ENCODE data around the gene CTSS. TPM values are rescaled to one million over a fixed set of nuclear protein-coding genes. Genes with fewer than 3 reads are reported as not detected.

The CTSS gene
- polyA plus RNA-seq, 1 experiment = 7.1 TPM

DNA sequence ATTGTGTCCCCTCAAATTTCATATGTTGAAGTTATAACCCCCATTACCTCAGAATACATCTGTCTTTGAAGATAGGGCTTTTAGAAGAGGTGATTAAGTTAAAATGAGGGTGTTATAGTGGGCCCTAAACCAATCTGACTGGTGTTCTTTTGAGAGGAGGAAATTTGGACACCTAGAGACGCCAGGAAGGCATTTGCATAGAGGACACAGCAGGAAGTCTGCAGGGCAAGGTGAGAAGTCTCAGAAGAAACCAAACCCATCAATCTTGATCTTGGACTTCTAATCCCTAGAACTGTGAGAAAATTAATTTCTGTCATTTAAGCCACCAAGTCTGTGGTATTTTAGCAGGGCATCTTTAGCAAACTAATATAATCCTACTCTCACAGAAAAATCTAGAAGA, 81.7 kb downstream of the CTSS start:
- Histone ChIP-seq H3K9me3 (ENCODE audit: control insufficient read depth, insufficient read depth, low read length) (no peaks in the 10 kb centered on the region), H3K4me3 (ENCODE audit: low read depth, low read length) (no peak overlapping the region), H3K27me3 (ENCODE audit: control insufficient read depth, insufficient read depth, low read length) (no peaks in the 10 kb centered on the region), H3K27ac (ENCODE audit: low read depth, low read length) (no peak overlapping the region)
- ChIA-PET CTCF (interaction anchor here (0.6 kb wide), 2 partner anchors 15 to 28 kb away, joined by 3 read pairs; no protein-coding TSS in a partner anchor), POLR2A (interaction anchor here (0.6 to 0.7 kb wide), 2 partner anchors 10 to 83 kb away, joined by 4 to 5 read pairs; no protein-coding TSS in a partner anchor)
- TF ChIP-seq, protein P1, sequence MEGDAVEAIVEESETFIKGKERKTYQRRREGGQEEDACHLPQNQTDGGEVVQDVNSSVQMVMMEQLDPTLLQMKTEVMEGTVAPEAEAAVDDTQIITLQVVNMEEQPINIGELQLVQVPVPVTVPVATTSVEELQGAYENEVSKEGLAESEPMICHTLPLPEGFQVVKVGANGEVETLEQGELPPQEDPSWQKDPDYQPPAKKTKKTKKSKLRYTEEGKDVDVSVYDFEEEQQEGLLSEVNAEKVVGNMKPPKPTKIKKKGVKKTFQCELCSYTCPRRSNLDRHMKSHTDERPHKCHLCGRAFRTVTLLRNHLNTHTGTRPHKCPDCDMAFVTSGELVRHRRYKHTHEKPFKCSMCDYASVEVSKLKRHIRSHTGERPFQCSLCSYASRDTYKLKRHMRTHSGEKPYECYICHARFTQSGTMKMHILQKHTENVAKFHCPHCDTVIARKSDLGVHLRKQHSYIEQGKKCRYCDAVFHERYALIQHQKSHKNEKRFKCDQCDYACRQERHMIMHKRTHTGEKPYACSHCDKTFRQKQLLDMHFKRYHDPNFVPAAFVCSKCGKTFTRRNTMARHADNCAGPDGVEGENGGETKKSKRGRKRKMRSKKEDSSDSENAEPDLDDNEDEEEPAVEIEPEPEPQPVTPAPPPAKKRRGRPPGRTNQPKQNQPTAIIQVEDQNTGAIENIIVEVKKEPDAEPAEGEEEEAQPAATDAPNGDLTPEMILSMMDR (IDR thresholded peaks at IDR 0.05; ENCODE audit: low read depth, low read length) = no peak
- no peak for DNase-seq (ENCODE audit: low read depth, low spot score)

Small RNAs within 50 kb of the gene (small RNA-seq; reads per million reads assigned to genes)
- gene RNU6-1042P (ENCODE audit: insufficient read length, low read depth) = not detected
- not detected for gene RNU6-1309P (ENCODE audit: insufficient read length, low read depth)

Other genes starting within 250 kb of the CTSS start
- 4.2 and 4.9 TPM in 2 replicates for gene ADAMTSL4, start 216.4 kb downstream of the CTSS start, polyA plus RNA-seq (2011; rRNA removed)
- 107 and 138 TPM in 2 replicates for gene MCL1, start 186.2 kb downstream of the CTSS start, polyA plus RNA-seq (2011; rRNA removed)
- gene ENSA, start 136.2 kb downstream of the CTSS start, polyA plus RNA-seq (2011; rRNA removed) = 40.7 and 53.7 TPM in 2 replicates
- gene GOLPH3L, start 68.6 kb downstream of the CTSS start, polyA plus RNA-seq (2011; rRNA removed) = 31.7 and 35.0 TPM in 2 replicates
- gene HORMAD1, start 44.9 kb downstream of the CTSS start, polyA plus RNA-seq (2011; rRNA removed) = not detected in 2 replicates
- gene CTSK, start 42.5 kb upstream of the CTSS start, polyA plus RNA-seq (2011; rRNA removed) = 65.4 and 72.5 TPM in 2 replicates
- 34.2 and 40.9 TPM in 2 replicates for gene ARNT, start 110.8 kb upstream of the CTSS start, polyA plus RNA-seq (2011; rRNA removed)
- not detected in 2 replicates for gene CTXND2, start 121.4 kb upstream of the CTSS start, polyA plus RNA-seq (2011; rRNA removed)
- gene SETDB1, start 160.6 kb upstream of the CTSS start, polyA plus RNA-seq (2011; rRNA removed) = 30.8 and 35.5 TPM in 2 replicates
- gene CERS2, start 209.1 kb upstream of the CTSS start, polyA plus RNA-seq (2011; rRNA removed) = 193 and 217 TPM in 2 replicates
- 0.10 and 0.21 TPM in 2 replicates for gene ANXA9, start 216.5 kb upstream of the CTSS start, polyA plus RNA-seq (2011; rRNA removed)
- 12.8 and 18.0 TPM in 2 replicates for gene MINDY1, start 241.1 kb upstream of the CTSS start, polyA plus RNA-seq (2011; rRNA removed)
- gene PRUNE1, start 242.7 kb upstream of the CTSS start, polyA plus RNA-seq (2011; rRNA removed) = 18.3 and 21.7 TPM in 2 replicates